GM12878 (cell line): ENCODE results near the gene DNHD1. TPM values are rescaled to one million over a fixed set of nuclear protein-coding genes. Genes with fewer than 3 reads are reported as not detected.

ENCODE experiments used
- ATAC-seq: fragments of 200-7000 bp; cut with Tn5 transposase; 3 replicates; pipeline ENCODE4 v1.9.1; 2020; ENCODE audit warnings: mild to moderate bottlenecking, moderate library complexity
- BruUV-seq: library from RNA; stranded (reverse); fragments of 400-500 nt; replicated peaks from 2 replicates; lab custom pipeline; 2021; lab: Mats Ljungman, UMichigan
- CTCF ChIA-PET: fragments of 300-600 bp; sonication (Branson Sonifier 250); formaldehyde crosslinking; extraction: SDS; loops from one replicate; lab custom pipeline; 2021; ENCODE audit warnings: inconsistent platforms; lab: Yijun Ruan, JAX
- POLR2A ChIA-PET: fragments of 350-600 bp; formaldehyde crosslinking; extraction: SDS; loops from one replicate; lab custom pipeline; 2021; ENCODE audit warnings: inconsistent platforms; lab: Charles Lee
- RAD21 ChIA-PET: fragments of 300-600 bp; sonication (Branson Sonifier 250); formaldehyde crosslinking; loops from one replicate; lab custom pipeline; 2023; ENCODE audit warnings: antibody characterized with exemption; ENCODE audit not compliant: unreplicated experiment; lab: Charles Lee
- SMC1A ChIA-PET: fragments of 300-600 bp; sonication (Branson Sonifier 250); formaldehyde crosslinking; loops from one replicate; lab custom pipeline; 2023; ENCODE audit not compliant: unreplicated experiment, uncharacterized antibody; lab: Charles Lee
- DNase-seq: peaks from one replicate; pipeline ENCODE4 v3.0.0-alpha.2; 2011; ENCODE audit warnings: low read depth, low spot score
- FAIRE-seq: peaks from 3 replicates; lab custom pipeline; 2011; peaks lifted over from hg19 to GRCh38; lab: Jason Lieb, UNC
- H2AFZ ChIP-seq: 2 replicates; pipeline ENCODE4 v1.6.0; 2011; ENCODE audit warnings: low read depth, low read length, control low read depth; ENCODE audit not compliant: control insufficient read depth
- H3K27ac ChIP-seq: 2 replicates; pipeline ENCODE4 v1.5.1; 2011; ENCODE audit warnings: control low read depth; ENCODE audit not compliant: control insufficient read depth, insufficient read depth
- H3K27me3 ChIP-seq, 2 experiments: replicated peaks in 1 of 2; 2 replicates each; pipeline versions ENCODE4 v1.6.0 to v1.6.1; 2011; ENCODE audit warnings: low read length in 1 of 2; ENCODE audit not compliant: control insufficient read depth in 2 of 2, insufficient read depth in 2 of 2
- H3K36me3 ChIP-seq, 2 experiments: 2 replicates each; pipeline ENCODE4 v1.5.1; 2011; ENCODE audit warnings: low read length in 1 of 2; ENCODE audit not compliant: control insufficient read depth in 2 of 2, insufficient read depth in 2 of 2
- H3K4me1 ChIP-seq: 2 replicates; pipeline ENCODE4 v1.6.1; 2011; ENCODE audit warnings: mild to moderate bottlenecking, low read length, moderate library complexity, mixed read lengths; ENCODE audit not compliant: control insufficient read depth, insufficient read depth
- H3K4me2 ChIP-seq: 2 replicates; pipeline ENCODE4 v1.6.0; 2011; ENCODE audit warnings: control low read depth; ENCODE audit not compliant: control insufficient read depth, insufficient read depth
- H3K4me3 ChIP-seq: fragments of 200-600 bp; sonication (generic); 2 replicates; pipeline ENCODE4 v1.5.1; 2016
- H3K79me2 ChIP-seq: 2 replicates; pipeline ENCODE4 v1.6.0; 2011; ENCODE audit warnings: low read length; ENCODE audit not compliant: control insufficient read depth, insufficient read depth
- H3K9ac ChIP-seq: 2 replicates; pipeline ENCODE4 v1.8.0; 2011; ENCODE audit warnings: low read length, control low read depth, mixed read lengths; ENCODE audit not compliant: control insufficient read depth, insufficient read depth
- H3K9me3 ChIP-seq: replicated peaks from 3 replicates; pipeline ENCODE4 v1.5.1; 2011; ENCODE audit warnings: mild to moderate bottlenecking, low read length; ENCODE audit not compliant: control insufficient read depth, insufficient read depth
- H4K20me1 ChIP-seq: 2 replicates; pipeline ENCODE4 v1.6.0; 2011; ENCODE audit not compliant: control insufficient read depth, insufficient read depth
- BCL11A ChIP-seq: IDR thresholded peaks from 2 replicates; pipeline ENCODE4 v1.6.1; 2011; ENCODE audit warnings: low read depth, low read length
- BMI1 ChIP-seq: fragments of 450-650 bp; IDR thresholded peaks from 2 replicates; pipeline ENCODE4 v1.6.1; 2016; ENCODE audit warnings: mild to moderate bottlenecking, moderate library complexity, borderline replicate concordance
- CREM ChIP-seq: IDR thresholded peaks from 2 replicates; pipeline ENCODE4 v1.6.1; 2014; ENCODE audit warnings: antibody characterized with exemption, low read depth
- EED ChIP-seq: sonication (generic); IDR thresholded peaks from 2 replicates; pipeline ENCODE4 v1.6.1; 2016; ENCODE audit warnings: antibody characterized with exemption, low read depth
- FOS ChIP-seq: IDR thresholded peaks from 3 replicates; pipeline ENCODE4 v1.6.1; 2011; ENCODE audit warnings: borderline replicate concordance; ENCODE audit not compliant: insufficient read length; ENCODE audit errors: extremely low read depth
- HCFC1 ChIP-seq: fragments of 150-350 bp; IDR thresholded peaks from 2 replicates; pipeline ENCODE4 v1.6.1; 2014; ENCODE audit warnings: low read length
- HDAC2 ChIP-seq: fragments of 200-600 bp; sonication (generic); IDR thresholded peaks from 2 replicates; pipeline ENCODE4 v1.6.1; 2017
- PRDM15 ChIP-seq: fragments of 450-650 bp; formaldehyde crosslinking; IDR thresholded peaks from 2 replicates; pipeline ENCODE4 v1.4.0; 2020; ENCODE audit warnings: mild to moderate bottlenecking, moderate library complexity
- RBBP5 ChIP-seq: fragments of 200-600 bp; sonication (generic); conservative IDR thresholded peaks from 2 replicates; pipeline ENCODE4 v1.6.1; 2016
- RCOR1 ChIP-seq: conservative IDR thresholded peaks from 2 replicates; pipeline ENCODE4 v1.6.1; 2012; ENCODE audit warnings: low read depth, low read length, improper control_type of control experiment
- SIX5 ChIP-seq: IDR thresholded peaks from 2 replicates; pipeline ENCODE4 v1.6.1; 2011; ENCODE audit warnings: mild to moderate bottlenecking, low read depth, low read length, moderate library complexity; ENCODE audit not compliant: severe bottlenecking
- SPI1 ChIP-seq: IDR thresholded peaks from 2 replicates; pipeline ENCODE4 v1.6.1; 2011; ENCODE audit warnings: low read depth, mild to moderate bottlenecking, low read length, moderate library complexity, borderline replicate concordance; ENCODE audit not compliant: insufficient read depth
- SUZ12 ChIP-seq: fragments of 200-600 bp; sonication (generic); IDR thresholded peaks from one replicate; pipeline ENCODE4 v1.6.1; 2018; ENCODE audit warnings: antibody characterized with exemption, mild to moderate bottlenecking; ENCODE audit not compliant: unreplicated experiment
- USF1 ChIP-seq: IDR thresholded peaks from 2 replicates; pipeline ENCODE4 v1.6.1; 2011; ENCODE audit warnings: borderline replicate concordance, low read depth, mild to moderate bottlenecking, moderate library complexity, mixed read lengths, low read length; ENCODE audit not compliant: insufficient read depth; ENCODE audit errors: extremely low read length
- USF2 ChIP-seq: IDR thresholded peaks from 2 replicates; pipeline ENCODE4 v1.6.1; 2011; ENCODE audit warnings: low read depth, low read length, improper control_type of control experiment, borderline replicate concordance
- ZNF217 ChIP-seq: fragments of 450-650 bp; IDR thresholded peaks from 2 replicates; pipeline ENCODE4 v1.6.1; 2017; ENCODE audit warnings: antibody characterized with exemption, mild to moderate bottlenecking
- whole genome bisulfite sequencing: methylation state at CpG from one replicate; pipeline ENCODE4 v1.1.6; 2016; ENCODE audit warnings: low lambda C conversion rate; ENCODE audit not compliant: insufficient replicate concordance, insufficient coverage; ENCODE audit errors: missing lambda C conversion rate; 5-methylcytosine and 5-hydroxymethylcytosine counted together
- in situ Hi-C: fragments of 300-500 bp; cut with MboI; formaldehyde crosslinking; loops from 9 replicates; pipeline ENCODE4 v1.14.3; 2018; ENCODE audit warnings: mixed read lengths
- intact Hi-C: fragments of 100-400 bp; cut with micrococcal nuclease; formaldehyde crosslinking; loops from one replicate; pipeline ENCODE4 v1.14.2; 2022; ENCODE audit not compliant: unreplicated experiment
- polyA plus RNA-seq, 11 experiments: library from polyadenylated mRNA; depleted of rRNA in 4 of 11; unstranded in 6 of 11; stranded (reverse) in 5 of 11; fragments of >200 nt; fragmentation: Nextera tagmentation in 4 of 11; fragmentation: Illumina TruSeq in 1 of 11; extraction: Ambion mirVana in 4 of 11; extraction: Trizol in 1 of 11; gene quantifications; 1 replicate in 1 of 11; 2 replicates in 10 of 11; pipeline versions ENCODE4 v1.2.1 to v1.2.3, GENCODE V29; 2011 to 2016; ENCODE audit warnings: inconsistent platforms in 2 of 11, missing spikeins in 2 of 11, low read depth in 1 of 11
- total RNA-seq, 4 experiments: library from RNA; depleted of rRNA in 3 of 4; stranded (reverse); fragments of >200 nt in 3 of 4; fragmentation: Illumina TruSeq in 1 of 4; extraction: Trizol in 1 of 4; gene quantifications; 2 replicates each; pipeline versions ENCODE4 v1.2.1 to v1.2.3, GENCODE V29; 2013 to 2021

Gene DNHD1
- total and polyA plus RNA-seq, 10 of the 15 experiments (the other 5 are each of a cell fraction or from before 2014, with no cell fraction given), result 0.99 to 16.9 (median 8.6) TPM

GRCh38 chr11:6482441-6482840 lies 14.6 kb upstream of the DNHD1 start (continued):
- no peak for TF ChIP-seq PRDM15 (CRISPR knock-in tag)
- TF ChIP-seq HCFC1, result no peak
- TF ChIP-seq RCOR1, result no peak
- no peak for TF ChIP-seq ZNF217
- TF ChIP-seq FOS, result no peak
- no peak for TF ChIP-seq BCL11A

DNA sequence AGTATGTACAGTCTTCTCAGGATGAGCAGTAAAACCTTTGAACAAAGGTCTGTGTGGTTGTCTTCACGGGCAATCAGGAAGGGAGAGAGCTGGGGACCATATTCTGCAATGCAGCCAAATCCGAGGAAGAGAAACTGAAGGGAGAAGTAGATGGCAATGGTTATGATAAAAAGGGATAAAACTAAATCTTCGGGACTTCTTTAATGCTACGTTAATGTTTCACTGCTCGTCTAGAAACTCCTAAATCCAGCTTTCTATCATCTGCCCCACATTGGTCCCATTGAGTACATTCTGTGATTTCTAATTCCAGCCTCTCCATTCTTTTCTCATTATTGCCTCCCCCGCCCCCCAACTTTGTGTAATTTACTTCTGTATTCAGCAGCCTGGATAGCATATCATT lies 14.1 kb upstream of the DNHD1 start:
- ATAC-seq (no peak), DNase-seq (no peak), FAIRE-seq (no peak)
- Histone ChIP-seq H3K9ac (no peak overlapping the region; the same call in 1 of the 2 replicates), H3K79me2 (peaks cover 40% of the 10 kb centered on the region), H3K4me3 (peak overlapping the region; percentile 93; the same call in 1 of the 2 replicates), H3K4me2 (peak overlapping the region; percentile 98), H2AFZ (no peak overlapping the region), H3K27ac (no peak overlapping the region; the same call in 1 of the 2 replicates), H3K27me3 (no peaks in the 10 kb centered on the region), H3K4me1 (peaks cover 19% of the 10 kb centered on the region), H3K9me3 (no peaks in the 10 kb centered on the region), H4K20me1 (no peaks in the 10 kb centered on the region), H3K36me3 (peaks cover 0 to 16% of the 10 kb centered on the region in 2 experiments; a peak in 2 of 4 replicates)
- intact Hi-C loops, result loop anchor here (10.0 kb wide), 2 partner anchors 248 to 1042 kb away; partner anchors contain the start of genes CNGA4 and FHIP1B
- 95% methylated on average over 6 of the region's 6 CpGs for WGBS
- SMC1A ChIA-PET, result interaction anchor here (1.1 to 2.9 kb wide), 5 partner anchors 9 to 200 kb away, joined by 3 to 14 read pairs (median 3); partner anchors contain the start of gene MRPL17
- RAD21 ChIA-PET, result no interaction called here
- CTCF ChIA-PET, result interaction anchor here (0.7 to 10.7 kb wide), 7 partner anchors 23 to 265 kb away, joined by 3 to 119 read pairs (median 10); partner anchors contain the start of gene MRPL17
- POLR2A ChIA-PET, result interaction anchor here (0.6 kb wide), 1 partner anchor 14 kb away, joined by 3 read pairs; the partner anchor contains the start of gene DNHD1
- BruUV-seq, result no TSS peak
- in situ Hi-C loops, result loop anchor here (5.0 kb wide), 1 partner anchor 124 kb away; no protein-coding TSS in a partner anchor
- TF ChIP-seq EED (no peak), USF1 (no peak), SIX5 (no peak), SUZ12 (no peak), HDAC2 (no peak), BMI1 (no peak), USF2 (no peak), CREM (no peak), SPI1 (no peak), RBBP5 (no peak)
